ENCODE data around the gene KCNE1. TPM values are rescaled to one million over a fixed set of nuclear protein-coding genes. Genes with fewer than 3 reads are reported as not detected.

The KCNE1 gene
- total and polyA plus RNA-seq, 2 of the 13 experiments (the other 11 are each of a cell fraction or from before 2014, with no cell fraction given), result 0.35 TPM; not detected in 1

GRCh38 chr21:34537838-34538237 lies 25.8 kb upstream of the KCNE1 start:
- 94% methylated on average over 3 of the region's 3 CpGs for WGBS (ENCODE audit: low lambda C conversion rate)
- ChIA-PET CTCF (ENCODE audit: low intra/inter-chr PET ratio, low total read pairs) (no interaction called here), POLR2A (interaction anchor here (1.0 kb wide), 1 partner anchor 11 kb away, joined by 3 read pairs; no protein-coding TSS in a partner anchor)
- TF ChIP-seq RBAK (CRISPR knock-in tag; IDR thresholded peaks at IDR 0.05) (no peak), ZNF572 (CRISPR knock-in tag; IDR thresholded peaks at IDR 0.05) (no peak), ISX (CRISPR knock-in tag; conservative IDR thresholded peaks at IDR 0.05) (no peak), MTA3 (CRISPR knock-in tag; IDR thresholded peaks at IDR 0.05) (no peak), IRF2 (CRISPR knock-in tag; IDR thresholded peaks at IDR 0.05) (no peak), GATAD1 (CRISPR knock-in tag; IDR thresholded peaks at IDR 0.05) (no peak), TAF15 (IDR thresholded peaks at IDR 0.05; ENCODE audit: low read depth, low read length, poor library complexity, severe bottlenecking) (no peak), ZNF577 (CRISPR knock-in tag; IDR thresholded peaks at IDR 0.05; ENCODE audit: borderline replicate concordance, low read depth) (no peak), ZNF773 (CRISPR knock-in tag; IDR thresholded peaks at IDR 0.05; ENCODE audit: borderline replicate concordance) (no peak), ZNF547 (CRISPR knock-in tag; IDR thresholded peaks at IDR 0.05) (no peak), SOX6 (IDR thresholded peaks at IDR 0.05) (no peak), SOX6 (CRISPR knock-in tag; IDR thresholded peaks at IDR 0.05) (no peak), PCBP1 (IDR thresholded peaks at IDR 0.05; ENCODE audit: borderline replicate concordance, low read depth, low read length) (no peak), ZSCAN5A (CRISPR knock-in tag; IDR thresholded peaks at IDR 0.05; ENCODE audit: borderline replicate concordance) (no peak), NFE2L2 (IDR thresholded peaks at IDR 0.05; ENCODE audit: low read length) (no peak), ZNF597 (CRISPR knock-in tag; IDR thresholded peaks at IDR 0.05) (no peak), MLX (CRISPR knock-in tag; IDR thresholded peaks at IDR 0.05) (no peak)
- Histone ChIP-seq H3K4me3 (replicated peaks in 1 of 3; ENCODE audit: insufficient read depth in 1 of 3, low read depth in 2 of 3, low read length in 3 of 3) (no peak overlapping the region), H3K9ac (ENCODE audit: insufficient read depth, low read depth, low read length) (no peak overlapping the region), H3K4me2 (ENCODE audit: low read depth, low read length) (no peak overlapping the region), H3K36me3 (replicated peaks in 1 of 2; ENCODE audit: control insufficient read depth in 1 of 2, insufficient read depth in 2 of 2, low read length in 2 of 2) (no peaks in the 10 kb centered on the region), H3K9me3 (ENCODE audit: low read length) (no peaks in the 10 kb centered on the region), H3K27ac (ENCODE audit: extremely low read length, insufficient read depth, low read length) (no peak overlapping the region), H3K79me2 (ENCODE audit: insufficient read depth, low read length) (no peaks in the 10 kb centered on the region), H2AFZ (ENCODE audit: low read length) (no peak overlapping the region), H3K4me1 (ENCODE audit: insufficient read depth, low read length) (peaks cover 22% of the 10 kb centered on the region), H3K27me3 (ENCODE audit: control insufficient read depth in 1 of 2, insufficient read depth in 2 of 2, low read length in 2 of 2) (no peaks in the 10 kb centered on the region), H4K20me1 (ENCODE audit: insufficient read depth, low read length) (no peaks in the 10 kb centered on the region)
- intact Hi-C loops (cut with micrococcal nuclease; ENCODE audit: unreplicated experiment), result no loop called here
- FAIRE-seq (no peak), DNase-seq (ENCODE audit: low spot score) (no peak), ATAC-seq (no peak)
- in situ Hi-C loops (cut with HindIII; ENCODE audit: extremely low pct_ligation_motif_present, low pct_unique_long_range_greater_than_20kb), result no loop called here
- no TSS peak for BruUV-seq (replicated peaks)
